GM19043 (cell line): ENCODE results near the gene BMPR1A.
A peak's percentile ranks its signal among the peaks of the same experiment; 100 is the strongest.
"Not testable (repeated sequence)": the region's sequence is repeated elsewhere in the genome, so short reads cannot be mapped to it uniquely, and the experiment has no call there.

Experiments used
- ATAC-seq: cut with Tn5 transposase; IDR thresholded peaks from one replicate; pipeline ENCODE4 v1.9.1; 2021; ENCODE audit warnings: low read depth; ENCODE audit not compliant: unreplicated experiment

BMPR1A gene

DNA sequence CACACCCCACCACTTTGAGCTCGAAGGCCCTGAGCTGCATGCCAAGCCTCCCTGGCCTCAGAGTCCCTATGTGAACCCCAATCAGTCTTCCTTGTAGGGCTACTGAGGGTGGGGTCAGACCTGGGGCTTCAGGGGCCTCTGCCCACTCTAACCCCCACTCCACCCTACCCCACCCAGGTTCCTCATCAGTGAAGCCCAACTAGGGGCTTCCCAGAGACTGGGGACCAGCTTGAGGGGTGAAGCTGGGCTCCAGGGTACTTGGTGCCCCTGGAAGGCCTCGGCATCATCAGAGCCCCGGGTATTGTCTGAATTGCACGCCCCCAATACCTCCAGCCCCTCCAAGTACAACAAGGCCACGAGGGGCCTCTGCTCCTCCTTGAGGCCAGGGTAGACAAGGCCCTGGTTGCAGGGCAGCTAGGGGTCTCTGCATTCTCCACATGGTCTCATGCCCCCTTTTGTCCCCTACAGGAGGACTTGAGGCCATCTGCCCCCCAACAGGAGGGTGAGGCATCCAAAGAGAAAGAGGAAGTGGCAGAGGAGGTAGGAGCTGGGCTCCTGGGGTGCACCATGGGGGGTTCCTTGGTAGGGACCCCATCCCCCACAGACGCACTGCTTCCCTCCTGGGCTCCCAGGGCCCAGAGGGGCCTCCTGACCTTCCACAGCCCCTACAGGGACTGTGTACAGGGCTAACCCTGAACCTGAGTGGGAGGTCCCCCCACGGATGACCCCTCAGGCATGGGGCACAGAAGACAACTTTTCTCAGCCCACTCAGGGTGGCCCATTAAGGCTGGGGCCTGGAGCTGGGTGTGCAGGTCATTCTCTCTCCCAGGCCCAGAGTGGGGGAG, 205.9 kb downstream of the BMPR1A start:
- no peak for ATAC-seq

DNA sequence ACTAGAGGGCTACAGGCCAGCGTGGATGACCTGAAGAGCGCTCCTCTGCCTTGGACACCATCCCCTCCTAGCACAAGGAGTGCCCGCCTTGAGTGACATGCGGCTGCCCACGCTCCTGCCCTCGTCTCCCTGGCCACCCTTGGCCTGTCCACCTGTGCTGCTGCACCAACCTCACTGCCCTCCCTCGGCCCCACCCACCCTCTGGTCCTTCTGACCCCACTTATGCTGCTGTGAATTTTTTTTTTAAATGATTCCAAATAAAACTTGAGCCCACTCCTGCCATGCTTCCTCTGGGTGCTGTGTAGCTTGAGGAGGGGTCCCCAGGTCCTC, 206.5 kb downstream of the BMPR1A start:
- no peak for ATAC-seq

DNA sequence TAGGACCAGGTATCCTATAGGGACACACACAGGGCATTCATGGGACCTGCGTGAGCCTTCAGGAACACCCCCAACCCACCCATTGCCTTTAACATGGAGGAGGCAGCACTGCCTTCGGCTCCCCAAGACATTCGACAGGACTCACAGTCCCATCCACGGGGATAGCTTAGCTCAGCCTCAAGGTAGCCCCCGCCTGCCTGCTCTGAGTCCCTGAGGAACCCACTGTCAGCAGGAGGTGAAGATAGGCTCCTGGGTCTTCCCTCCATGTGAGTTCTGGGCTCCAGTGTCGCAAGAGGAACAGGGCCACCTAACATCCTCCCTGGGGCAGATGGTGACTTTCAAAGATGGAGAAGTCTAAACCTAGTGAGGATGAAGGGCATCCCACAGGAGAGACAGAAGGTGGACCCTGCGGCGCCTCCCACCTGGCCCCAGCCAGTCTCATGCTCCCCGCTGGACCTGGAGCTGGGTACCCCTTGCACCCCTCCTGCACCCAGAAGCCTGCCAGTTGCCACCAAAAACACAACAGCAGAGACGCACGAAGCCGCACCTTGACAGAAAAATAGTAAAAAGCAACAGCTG, 207.0 kb downstream of the BMPR1A start:
- no peak for ATAC-seq

DNA sequence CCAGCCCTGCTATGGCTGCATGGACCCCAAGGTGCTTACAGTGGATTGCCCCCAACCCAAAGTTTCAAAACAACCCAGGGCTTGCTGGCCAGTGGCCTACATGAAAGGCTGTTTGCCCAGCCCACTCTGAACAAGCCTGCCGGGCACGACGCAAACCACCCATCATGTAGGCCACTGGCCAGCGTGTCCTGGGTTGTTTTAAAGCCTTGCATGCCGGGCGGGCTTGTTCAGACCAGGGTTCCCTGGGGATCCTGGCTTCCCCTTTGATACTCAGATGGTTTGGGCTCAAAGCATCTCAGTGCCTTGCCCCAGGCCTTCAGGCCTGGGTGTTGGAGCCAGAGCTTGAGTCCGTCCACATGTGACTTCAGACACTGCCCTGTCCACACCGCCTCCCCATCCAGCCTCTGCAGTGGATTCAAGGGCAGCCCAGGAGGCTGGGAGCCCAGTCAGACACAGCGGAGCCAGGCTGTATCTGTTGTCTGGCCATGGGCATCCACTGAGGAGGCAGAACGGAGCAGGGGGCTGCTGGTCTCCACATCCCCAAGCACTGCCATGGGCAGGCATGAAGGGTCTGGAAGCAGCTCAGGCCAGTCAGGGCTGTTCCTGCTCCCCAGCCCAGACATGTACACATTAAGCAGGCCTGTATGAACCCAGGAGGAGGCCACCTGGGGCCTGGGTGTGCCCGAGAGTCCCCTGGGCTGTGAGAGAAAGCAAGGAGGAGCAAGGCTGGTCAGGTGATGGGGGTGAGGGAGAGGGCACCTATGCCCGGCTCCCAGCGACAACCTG, 207.8 kb downstream of the BMPR1A start:
- ATAC-seq = no peak

DNA sequence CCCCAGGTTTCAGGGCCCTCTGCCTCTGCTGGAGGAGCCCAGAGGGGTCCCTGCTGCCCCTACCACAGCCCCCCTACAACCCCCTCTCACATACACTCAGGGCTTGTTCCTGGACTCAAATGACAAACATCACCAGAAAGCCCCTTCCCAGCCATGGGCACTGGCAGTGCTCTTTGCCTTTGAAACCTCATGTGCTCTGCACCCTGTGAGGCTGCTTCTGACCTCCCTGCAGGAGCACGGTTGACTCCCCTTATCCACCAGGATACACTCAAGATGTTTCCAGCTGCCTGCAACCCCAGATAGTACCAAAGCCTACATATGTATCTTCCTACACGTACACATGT, 208.4 kb downstream of the BMPR1A start:
- no peak for ATAC-seq

DNA sequence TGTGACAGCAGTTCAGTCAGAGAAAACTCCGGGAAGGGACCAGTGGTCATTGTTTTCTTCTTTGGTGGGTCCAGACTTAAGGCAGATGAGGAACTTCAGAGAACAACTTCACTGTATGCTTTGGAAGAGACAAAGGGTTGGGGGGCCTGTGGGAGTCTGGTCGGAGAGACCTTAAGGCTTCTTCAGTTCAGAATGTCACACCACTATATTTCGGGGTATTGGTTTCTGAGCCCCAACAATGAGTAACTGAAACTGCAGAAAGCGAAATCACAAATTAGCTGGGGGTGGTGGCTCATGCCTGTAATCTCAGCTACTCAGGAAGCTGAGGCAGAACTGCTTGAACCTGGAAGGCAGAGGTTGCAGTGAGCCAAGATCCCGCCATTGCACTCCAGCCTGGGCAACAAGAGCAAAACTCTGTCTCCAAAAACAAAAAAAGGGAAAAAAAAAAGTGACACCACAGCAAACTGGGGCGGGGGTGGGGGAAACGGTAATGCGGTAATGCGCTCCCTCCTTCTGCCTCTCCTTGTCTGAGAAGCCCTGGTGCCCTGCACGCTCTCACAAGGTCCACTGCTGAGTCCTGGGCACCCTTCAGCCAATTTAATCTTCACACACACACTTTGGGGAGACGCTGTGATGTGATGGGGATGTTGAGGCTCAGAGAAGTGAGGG, 209.7 kb downstream of the BMPR1A start:
- no peak for ATAC-seq

DNA sequence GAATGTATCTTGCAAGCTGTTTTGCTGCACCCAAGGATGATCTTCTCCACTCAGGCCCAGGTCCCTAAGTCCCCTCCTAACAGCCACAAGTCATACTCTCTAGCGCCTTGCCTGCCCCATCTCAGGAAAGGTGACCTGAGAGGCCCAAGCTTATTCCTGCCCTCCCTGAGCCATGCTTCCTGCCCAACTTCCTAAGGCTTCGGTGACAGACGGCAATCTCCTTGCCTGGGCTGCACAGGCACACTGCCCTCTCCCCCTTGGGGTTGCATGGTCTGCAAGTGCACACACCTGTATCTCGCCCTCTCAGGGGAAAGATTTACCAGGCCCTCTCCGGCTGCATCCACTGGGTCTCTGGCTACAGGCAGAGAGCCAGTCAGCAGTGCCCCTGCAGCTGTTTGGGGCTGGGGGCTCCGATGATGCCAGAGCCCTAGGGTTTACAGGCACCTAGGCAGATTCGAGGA, 211.1 kb downstream of the BMPR1A start:
- ATAC-seq = no peak

DNA sequence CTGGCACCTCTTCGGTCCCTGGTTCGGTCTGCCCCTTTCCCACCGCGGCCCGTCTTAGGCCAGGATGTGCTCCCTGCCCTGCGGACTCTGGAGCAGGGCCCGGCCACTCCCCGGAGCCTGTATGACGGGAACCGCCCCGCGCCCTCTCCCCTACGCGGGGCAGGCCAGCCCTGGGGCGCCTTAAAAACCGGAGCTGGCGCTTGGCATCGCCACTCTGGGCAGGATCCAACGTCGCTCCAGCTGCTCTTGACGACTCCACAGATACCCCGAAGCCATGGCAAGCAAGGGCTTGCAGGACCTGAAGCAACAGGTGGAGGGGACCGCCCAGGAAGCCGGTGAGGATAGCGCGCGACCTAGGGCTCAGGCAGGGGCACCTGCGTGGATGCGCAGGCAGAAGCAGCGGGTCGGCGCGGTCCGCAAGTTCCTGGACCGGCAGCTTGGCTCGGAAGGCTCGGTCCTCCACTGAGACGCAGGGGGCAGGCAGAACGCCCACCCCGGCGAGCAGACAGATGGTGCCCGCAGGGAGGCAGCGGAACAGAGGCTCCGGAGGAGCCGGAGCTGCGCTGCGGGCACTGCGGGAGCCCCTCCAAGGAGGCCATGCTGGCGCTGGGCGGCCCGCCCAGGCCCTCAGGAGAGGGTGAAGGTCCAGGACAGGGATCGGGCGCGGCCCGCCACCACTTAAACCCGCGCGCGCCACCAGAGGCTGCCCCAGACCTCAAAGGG, 212.0 kb downstream of the BMPR1A start, which contains the start of gene ADIRF:
Gene ADIRF (plus strand): TSS at position 212 of the 723 bp plus-strand sequence. CDS start 63 bp downstream, at position 275.
- ATAC-seq = no peak

DNA sequence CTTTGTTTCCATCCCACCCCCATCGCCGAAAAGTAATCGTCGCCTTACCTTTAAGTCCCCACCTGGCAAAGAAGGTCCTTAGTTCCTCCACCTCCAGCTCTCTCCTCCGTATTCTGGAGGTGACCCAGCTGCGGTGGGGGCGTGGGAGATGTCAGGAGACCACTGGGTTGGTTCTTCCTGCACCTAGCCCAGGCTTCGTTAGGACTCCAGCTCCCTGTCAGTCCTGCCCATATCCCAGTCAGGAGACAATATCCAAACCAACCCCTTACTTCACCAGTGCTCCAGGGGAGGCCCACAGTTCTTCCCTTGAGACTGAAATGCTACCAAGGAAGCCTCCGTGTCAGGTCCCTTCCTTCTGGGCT, 212.6 kb downstream of the BMPR1A start:
- no peak for ATAC-seq

DNA sequence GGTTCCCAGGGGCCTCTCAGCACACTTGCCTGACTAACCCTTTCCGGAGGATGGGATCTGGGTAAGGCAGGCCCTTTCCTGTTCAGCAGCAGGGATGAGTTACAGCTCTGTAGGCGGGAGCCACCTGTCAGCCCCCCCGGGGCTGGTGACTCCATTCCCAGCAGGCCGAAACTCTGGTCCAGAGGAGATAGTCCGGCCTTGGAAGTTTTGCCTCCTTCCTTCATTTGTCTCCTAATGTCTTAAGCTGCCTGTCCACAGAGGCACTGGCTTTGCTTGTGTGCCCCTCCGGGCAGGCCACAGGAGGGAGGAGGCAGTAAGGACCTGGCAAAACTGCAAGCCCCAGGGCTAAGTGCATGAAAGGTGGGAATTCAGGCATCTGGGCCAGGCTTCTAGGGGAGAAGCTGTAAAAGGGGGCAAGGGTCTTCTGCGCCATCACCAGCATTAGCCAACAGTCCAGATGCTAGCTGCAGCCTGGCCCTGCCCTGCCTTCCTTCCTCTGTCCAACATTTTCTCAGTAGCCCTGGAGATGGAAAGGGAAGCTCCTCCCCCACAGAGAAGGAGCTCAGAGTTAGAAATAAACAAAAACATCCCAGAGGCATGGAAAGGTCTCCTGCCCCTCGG, 213.1 kb downstream of the BMPR1A start:
- ATAC-seq = no peak

DNA sequence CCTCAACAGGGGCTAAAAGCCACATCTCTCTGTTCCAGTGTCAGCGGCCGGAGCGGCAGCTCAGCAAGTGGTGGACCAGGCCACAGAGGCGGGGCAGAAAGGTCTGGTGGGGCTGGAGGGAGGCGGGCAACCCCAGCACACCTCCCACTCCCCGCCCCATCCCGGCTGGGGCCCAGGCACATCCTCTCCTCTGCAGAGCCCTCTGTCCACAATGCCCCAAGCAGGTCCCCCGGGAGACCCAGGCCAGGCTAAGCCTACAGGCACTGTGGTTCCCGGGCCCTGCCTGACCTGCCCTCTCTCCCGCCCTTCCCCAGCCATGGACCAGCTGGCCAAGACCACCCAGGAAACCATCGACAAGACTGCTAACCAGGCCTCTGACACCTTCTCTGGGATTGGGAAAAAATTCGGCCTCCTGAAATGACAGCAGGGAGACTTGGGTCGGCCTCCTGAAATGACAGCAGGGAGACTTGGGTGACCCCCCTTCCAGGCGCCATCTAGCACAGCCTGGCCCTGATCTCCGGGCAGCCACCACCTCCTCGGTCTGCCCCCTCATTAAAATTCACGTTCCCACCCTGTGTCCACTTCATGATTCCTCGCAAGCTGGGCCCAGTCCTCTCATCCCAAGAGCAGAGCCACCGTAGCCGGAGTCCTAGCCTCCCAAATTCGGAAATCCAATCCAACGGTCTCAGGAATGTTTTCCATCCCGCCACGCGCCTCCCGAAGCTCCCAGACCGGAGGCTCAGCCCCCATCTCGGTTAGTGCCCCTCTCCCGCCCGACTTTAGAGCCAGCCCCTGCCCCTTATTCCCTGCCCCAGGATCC, 214.0 kb downstream of the BMPR1A start:
- ATAC-seq = no peak

DNA sequence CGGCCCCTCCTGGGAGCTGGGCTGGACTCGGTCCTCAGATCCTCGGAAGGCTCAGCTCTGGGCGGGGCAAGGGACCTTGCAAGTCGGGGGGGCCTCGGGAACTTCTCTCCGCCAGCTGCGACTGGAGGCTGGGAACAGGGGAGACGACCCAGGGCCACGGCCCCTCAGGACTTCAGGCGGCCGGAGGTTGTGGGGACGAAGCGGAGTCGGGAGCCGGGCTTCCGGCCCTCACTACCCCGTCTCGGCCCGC, 214.5 kb downstream of the BMPR1A start:
- ATAC-seq = no peak

DNA sequence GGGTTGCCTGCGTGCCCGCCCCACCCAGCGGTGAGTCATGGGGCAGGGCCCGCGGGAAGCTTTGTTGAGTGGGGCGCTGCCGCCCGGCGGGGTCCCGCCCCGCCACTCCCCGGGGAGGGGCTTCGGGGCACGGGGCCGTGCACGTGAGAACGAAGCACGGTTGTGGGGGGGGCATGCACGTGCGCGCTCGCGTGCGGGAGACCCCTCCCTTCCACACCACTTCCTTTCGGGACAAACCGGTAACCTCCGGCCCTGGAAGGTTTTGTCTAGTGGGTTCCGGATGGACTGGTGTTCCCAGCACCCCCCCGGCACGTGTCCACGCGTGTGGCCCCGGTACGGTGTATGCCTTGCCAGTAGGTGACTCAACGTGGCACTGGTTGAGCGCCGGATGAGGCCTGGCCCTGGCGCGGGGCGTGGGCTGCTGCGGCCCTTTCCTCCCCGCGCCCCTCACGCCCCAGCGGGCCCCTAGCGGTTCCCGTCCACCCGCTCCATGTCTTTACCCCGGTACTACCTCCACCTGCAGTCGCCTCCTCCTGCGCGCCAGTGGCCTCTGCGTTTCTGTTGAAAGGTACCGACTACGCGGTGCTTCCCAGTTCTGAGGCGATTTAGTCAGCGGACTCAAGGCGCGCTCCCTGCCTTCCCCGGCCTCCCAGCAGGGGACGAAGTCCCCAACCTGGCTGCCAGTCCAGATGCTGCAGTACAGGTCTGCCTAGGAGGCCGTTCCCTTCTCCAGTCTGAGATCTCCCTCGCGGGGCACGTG, 215.0 kb downstream of the BMPR1A start:
- peak; percentile 71 for ATAC-seq

DNA sequence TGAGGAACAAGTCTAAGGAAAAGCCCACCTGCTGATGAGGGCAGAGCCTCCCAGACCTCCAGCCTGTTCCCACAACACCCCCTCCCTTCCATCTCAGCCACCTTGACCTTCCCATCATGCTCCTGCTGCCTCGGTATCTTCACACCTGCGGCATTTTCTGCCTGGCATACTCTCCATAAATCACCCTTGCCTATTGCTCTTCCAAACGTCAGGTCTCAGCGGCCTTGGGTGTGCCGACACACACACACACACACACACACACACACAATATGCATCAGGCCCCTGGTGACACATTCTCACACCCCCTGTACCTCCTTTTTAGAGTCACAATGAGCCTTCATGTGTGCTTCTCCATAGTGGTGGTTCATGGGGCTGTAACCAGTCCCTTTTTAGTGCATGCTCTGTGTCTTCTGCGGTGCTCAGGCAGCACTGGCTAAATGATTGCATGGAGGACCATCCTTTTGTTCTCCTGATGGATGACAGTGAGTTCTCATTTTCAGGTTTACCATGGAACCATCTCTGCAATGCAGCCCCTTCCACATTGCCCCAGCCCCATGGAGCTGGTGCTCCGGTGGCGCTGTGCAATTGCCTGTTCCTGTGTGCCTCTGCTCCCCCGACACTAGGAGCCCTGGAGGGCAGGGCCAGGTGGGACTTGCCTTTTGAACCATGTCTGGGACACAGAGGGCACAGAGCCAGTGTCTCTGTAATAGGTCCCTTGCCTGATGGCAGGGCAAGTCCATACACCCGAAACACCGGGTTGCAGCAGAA, 216.4 kb downstream of the BMPR1A start:
- no peak for ATAC-seq

DNA sequence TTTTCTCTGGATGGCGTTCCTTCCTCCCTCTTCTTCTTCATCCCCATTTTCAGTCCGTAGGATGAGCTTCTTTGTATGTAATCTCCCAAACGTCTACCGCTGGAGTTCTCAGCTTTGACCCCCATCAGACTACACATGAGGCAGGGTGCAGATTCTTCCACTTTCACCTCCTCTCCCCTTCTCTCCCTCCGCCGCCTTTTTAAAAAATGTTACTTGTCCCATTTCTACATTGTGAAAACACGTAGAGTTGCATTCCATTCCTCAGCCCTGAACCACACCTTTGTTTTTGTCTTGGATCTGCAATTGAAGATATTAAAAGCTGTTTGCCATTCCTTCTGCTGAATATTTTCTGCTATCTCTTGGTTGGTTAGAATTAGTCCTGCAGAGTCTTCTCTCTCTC, 218.1 kb downstream of the BMPR1A start:
- ATAC-seq = no peak

DNA sequence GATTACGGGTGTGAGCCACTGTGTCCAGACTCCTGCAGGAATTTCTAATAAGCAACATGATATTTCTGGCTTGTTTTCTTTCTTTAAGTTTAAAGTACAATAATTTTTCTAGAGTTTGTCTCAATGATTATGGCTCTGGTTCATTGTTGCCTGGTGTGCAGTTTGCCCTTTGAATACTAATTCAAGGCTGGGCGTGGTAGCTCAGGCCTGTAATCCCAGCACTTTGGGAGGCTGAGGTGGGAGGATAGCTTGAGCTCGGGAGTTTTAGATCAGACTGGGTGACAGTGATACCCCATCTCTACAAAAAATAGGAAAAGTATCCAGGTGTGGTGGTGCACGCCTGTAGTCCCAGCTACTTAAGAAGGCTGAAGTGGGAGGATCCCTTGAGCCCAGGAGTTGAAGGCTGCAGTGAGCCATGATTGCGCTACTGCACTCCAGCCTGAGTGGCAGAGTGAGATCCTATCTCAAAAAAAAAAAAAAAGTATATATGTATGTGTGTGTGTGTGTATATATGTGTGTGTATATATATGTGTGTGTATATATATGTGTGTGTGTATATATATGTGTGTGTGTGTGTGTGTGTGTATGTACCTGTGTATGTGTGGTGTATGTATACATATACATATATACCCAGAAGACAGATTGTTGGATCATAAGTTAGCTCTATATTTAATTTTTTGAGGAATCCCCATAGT, 220.1 kb downstream of the BMPR1A start:
- ATAC-seq = no peak

DNA sequence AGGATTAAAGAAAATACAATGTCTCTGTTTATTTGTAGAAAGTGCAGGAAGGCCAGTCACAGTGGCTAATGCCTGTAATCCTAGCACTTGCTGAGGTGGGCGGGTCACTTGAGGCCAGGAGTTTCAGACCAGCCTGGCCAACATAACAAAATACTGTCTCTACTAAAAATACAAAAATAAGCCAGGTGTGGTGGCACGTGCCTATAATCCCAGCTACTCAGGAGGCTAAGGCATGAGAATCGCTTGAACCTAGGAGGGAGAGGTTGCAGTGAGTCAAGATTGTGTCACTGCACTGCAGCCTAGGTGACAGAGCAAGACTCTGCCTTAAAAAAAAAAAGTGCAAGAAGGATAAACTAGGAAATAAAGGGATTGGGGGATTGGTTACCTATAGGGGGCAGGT, 222.0 kb downstream of the BMPR1A start:
- ATAC-seq = not testable (repeated sequence)
